ENCODE measurements around the gene COMMD1. TPM values are rescaled to one million over a fixed set of nuclear protein-coding genes. Genes with fewer than 3 reads are reported as not detected.
"Not testable (repeated sequence)": the region's sequence is repeated elsewhere in the genome, so short reads cannot be mapped to it uniquely, and the experiment has no call there.

Gene COMMD1
- total and polyA plus RNA-seq, 4 donors = 43.1 to 73.0 (median 57.2) TPM

DNA sequence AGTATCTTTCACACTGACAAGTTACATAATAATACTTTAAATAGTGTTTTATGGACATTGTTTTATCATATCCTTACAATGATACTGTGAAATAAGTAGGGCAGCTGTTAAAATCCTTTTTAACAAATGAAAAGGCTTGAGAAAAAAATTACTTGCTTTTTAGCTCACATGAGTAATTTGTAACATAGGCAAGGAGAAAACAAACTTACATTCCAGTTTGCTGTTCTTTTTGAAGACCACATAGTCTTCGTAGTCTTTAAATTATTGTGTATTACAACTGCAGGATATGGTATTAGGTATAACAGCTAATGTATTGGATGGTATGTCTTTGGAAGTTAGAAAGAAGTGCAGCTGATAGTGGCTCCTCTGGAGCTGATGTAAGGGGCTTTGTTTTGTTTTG, 130.8 kb downstream of the COMMD1 start:
- no CpG with 5 or more reads among the region's 1 CpG for WGBS (ENCODE audit: insufficient coverage)

DNA sequence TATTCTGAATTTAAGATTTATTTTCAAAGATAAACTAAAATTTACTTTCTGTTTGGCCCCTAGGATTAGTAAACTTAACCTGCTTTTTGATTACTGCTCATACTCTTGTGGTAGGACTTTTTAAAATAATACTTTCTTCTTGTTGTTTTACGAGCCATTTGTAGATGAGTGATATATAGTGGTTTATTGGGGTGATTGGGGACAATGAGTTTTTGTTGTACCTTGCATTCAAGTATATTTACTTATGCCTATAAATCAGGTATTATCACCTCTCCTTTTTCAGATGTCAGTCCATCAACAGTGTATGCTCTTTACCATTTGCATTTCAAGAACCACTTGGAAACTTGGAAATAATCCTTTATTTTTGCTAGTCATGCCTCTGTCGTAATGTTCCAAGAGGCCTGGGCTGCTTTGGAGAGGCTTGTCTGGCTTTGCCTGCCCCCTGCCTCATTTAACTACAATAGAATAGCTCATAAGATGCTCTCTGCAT, 131.3 kb downstream of the COMMD1 start:
- Histone ChIP-seq H3K9me3 (ENCODE audit: control insufficient read depth, insufficient read depth, low read length) (no peaks in the 10 kb centered on the region), H3K27me3 (ENCODE audit: control insufficient read depth, insufficient read depth, low read length) (no peaks in the 10 kb centered on the region), H3K27ac (ENCODE audit: low read depth, low read length) (no peak overlapping the region), H3K4me1 (ENCODE audit: control insufficient read depth, insufficient read depth, low read length) (no peaks in the 10 kb centered on the region), H3K36me3 (ENCODE audit: control insufficient read depth, insufficient read depth, low read length) (no peaks in the 10 kb centered on the region), H3K4me3 (ENCODE audit: low read depth, low read length) (no peak overlapping the region)
- no peak for DNase-seq (ENCODE audit: low read depth in 4 of 6, low spot score in 6 of 6)
- no CpG with 5 or more reads among the region's 2 CpGs for WGBS (ENCODE audit: insufficient coverage)

More for the DNA sequence above, 130.8 kb downstream of the COMMD1 start:
- no peaks in the 10 kb centered on the region for H3K4me1 ChIP-seq (ENCODE audit: control insufficient read depth, insufficient read depth, low read length)
- DNase-seq (ENCODE audit: low read depth in 4 of 6, low spot score in 6 of 6) = no peak
- H3K27ac ChIP-seq (ENCODE audit: low read depth, low read length) = no peak overlapping the region
- H3K4me3 ChIP-seq (ENCODE audit: low read depth, low read length) = no peak overlapping the region
- H3K27me3 ChIP-seq (ENCODE audit: control insufficient read depth, insufficient read depth, low read length) = no peaks in the 10 kb centered on the region
- H3K36me3 ChIP-seq (ENCODE audit: control insufficient read depth, insufficient read depth, low read length) = no peaks in the 10 kb centered on the region
- H3K9me3 ChIP-seq (ENCODE audit: control insufficient read depth, insufficient read depth, low read length) = no peaks in the 10 kb centered on the region

DNA sequence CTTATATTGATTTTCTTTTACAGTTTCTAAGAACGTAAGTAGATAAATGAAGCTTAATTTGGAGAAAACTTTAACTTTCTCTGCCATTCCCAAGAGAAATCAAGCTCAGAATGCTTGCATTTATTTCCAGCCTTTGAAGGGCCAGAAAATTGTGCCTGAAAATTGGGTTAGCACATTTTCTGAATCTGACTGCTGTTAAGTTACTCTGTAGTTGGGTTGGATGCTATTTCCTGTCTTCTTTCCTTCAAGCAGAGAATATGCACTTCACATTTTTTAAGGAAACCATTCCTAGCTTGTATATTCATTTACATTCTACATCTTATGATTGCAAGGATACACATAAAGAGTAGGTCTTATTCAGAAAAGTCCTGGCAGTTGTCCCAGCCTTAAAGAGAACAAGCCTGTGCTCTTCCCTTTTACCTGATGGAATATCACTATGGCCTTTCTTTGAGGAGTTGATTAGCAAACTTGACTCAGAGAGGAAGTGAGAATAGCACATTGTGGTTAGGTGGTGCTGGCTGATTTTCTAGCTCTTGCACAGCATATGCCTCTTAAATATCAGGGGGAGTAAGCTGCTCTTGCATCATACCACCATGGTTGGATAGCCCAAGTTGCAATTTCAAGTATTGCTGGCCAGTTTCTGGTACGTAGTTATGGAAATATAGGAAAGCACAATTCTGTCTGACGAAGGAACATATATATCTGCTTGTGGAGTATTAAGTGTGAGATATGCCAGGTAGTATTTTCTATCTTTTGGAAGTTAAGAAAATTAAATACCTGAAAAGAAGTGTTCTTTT, 133.7 kb downstream of the COMMD1 start:
- no peak overlapping the region for H3K4me3 ChIP-seq (ENCODE audit: low read depth, low read length)
- peak in 1 of 6 donors; percentile 70 for DNase-seq (ENCODE audit: low read depth in 4 of 6, low spot score in 6 of 6)
- no peaks in the 10 kb centered on the region for H3K27me3 ChIP-seq (ENCODE audit: control insufficient read depth, insufficient read depth, low read length)
- H3K9me3 ChIP-seq (ENCODE audit: control insufficient read depth, insufficient read depth, low read length) = no peaks in the 10 kb centered on the region
- no CpG with 5 or more reads among the region's 3 CpGs for WGBS (ENCODE audit: insufficient coverage)
- no peaks in the 10 kb centered on the region for H3K36me3 ChIP-seq (ENCODE audit: control insufficient read depth, insufficient read depth, low read length)
- no peak overlapping the region for H3K27ac ChIP-seq (ENCODE audit: low read depth, low read length)
- no peaks in the 10 kb centered on the region for H3K4me1 ChIP-seq (ENCODE audit: control insufficient read depth, insufficient read depth, low read length)

DNA sequence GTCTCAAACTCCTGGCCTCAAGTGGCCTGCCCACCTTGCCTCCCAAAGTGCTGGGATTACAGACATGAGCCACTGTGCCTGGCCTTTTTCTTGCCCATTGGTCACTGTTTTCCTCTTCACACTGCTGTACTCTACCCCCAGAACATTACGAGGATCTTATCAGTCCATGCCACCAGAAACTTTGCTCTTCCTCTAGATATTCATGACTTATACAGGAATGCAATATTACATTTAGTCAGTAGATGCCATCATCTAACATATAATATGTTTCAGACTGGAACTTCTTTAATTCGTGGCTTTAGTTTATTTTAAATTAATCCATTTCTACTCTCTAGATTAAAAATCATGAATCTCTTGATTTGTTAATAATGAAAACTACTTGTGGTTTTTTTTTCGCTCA, 135.5 kb downstream of the COMMD1 start:
- WGBS (ENCODE audit: insufficient coverage) = no CpG with 5 or more reads among the region's 3 CpGs
- H3K9me3 ChIP-seq (ENCODE audit: control insufficient read depth, insufficient read depth, low read length) = no peaks in the 10 kb centered on the region

DNA sequence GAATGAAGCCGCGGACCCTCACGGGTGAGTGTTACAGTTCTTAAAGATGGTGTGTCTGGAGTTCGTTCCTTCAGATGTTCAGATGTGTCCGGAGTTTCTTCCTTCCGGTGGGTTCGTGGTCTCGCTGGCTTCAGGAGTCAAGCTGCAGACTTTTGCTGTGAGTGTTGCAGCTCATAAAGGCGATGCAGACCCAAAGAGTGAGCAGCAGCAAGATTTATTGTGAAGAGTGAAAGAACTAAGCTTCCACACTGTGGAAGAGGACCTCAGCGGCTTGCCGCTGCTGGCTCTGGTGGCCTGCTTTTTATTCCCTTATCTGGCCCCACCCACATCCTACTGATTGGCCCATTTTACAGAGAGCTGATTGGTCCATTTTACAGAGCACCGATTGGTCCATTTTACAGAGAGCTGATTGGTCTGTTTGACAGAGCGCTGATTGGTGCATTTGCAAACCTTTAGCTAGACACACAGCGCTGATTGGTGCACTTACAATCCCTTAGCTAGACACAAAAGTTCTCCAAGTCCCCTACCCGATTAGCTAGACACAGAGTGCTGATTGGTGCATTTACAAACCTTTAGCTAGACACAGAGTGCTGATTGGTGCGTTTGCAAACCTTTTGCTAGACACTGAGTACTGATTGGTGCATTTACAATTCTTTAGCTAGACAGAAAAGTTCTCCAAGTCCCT, 136.4 kb downstream of the COMMD1 start:
- 97% methylated on average over 14 of the region's 16 CpGs for WGBS (ENCODE audit: insufficient coverage)
- not testable (repeated sequence) for H3K36me3 ChIP-seq (ENCODE audit: control insufficient read depth, insufficient read depth, low read length); H3K9me3 ChIP-seq (ENCODE audit: control insufficient read depth, insufficient read depth, low read length); H3K4me3 ChIP-seq (ENCODE audit: low read depth, low read length); DNase-seq (ENCODE audit: low read depth in 4 of 6, low spot score in 6 of 6); H3K27ac ChIP-seq (ENCODE audit: low read depth, low read length); H3K27me3 ChIP-seq (ENCODE audit: control insufficient read depth, insufficient read depth, low read length); H3K4me1 ChIP-seq (ENCODE audit: control insufficient read depth, insufficient read depth, low read length)

More for the DNA sequence above, 135.5 kb downstream of the COMMD1 start:
- no peak for DNase-seq (ENCODE audit: low read depth in 4 of 6, low spot score in 6 of 6)
- no peaks in the 10 kb centered on the region for H3K36me3 ChIP-seq (ENCODE audit: control insufficient read depth, insufficient read depth, low read length)
- H3K27ac ChIP-seq (ENCODE audit: low read depth, low read length) = no peak overlapping the region
- H3K4me1 ChIP-seq (ENCODE audit: control insufficient read depth, insufficient read depth, low read length) = no peaks in the 10 kb centered on the region
- no peak overlapping the region for H3K4me3 ChIP-seq (ENCODE audit: low read depth, low read length)
- no peaks in the 10 kb centered on the region for H3K27me3 ChIP-seq (ENCODE audit: control insufficient read depth, insufficient read depth, low read length)

DNA sequence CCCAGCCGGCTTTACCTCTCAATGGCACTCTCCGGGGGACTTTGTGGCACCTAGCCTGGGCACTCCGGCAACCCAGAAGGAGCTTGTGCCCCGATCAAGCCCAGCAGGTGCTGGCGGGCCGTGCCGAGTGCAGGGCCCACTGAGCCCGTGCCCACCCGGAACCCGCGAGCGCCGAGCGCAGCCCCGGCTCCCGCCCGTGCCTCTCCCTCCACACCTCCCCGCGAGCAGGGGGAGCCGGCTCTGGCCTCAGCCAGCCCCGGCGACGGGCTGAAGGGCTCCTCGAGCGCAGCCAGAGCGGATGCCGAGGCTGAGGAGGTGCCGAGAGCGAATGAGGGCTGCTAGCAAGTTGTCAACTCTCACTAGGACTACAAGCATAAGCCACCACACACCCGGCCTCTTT, 136.9 kb downstream of the COMMD1 start:
- no peak for DNase-seq (ENCODE audit: low read depth in 4 of 6, low spot score in 6 of 6)
- WGBS (ENCODE audit: insufficient coverage) = 100% methylated on average over 18 of the region's 30 CpGs

DNA sequence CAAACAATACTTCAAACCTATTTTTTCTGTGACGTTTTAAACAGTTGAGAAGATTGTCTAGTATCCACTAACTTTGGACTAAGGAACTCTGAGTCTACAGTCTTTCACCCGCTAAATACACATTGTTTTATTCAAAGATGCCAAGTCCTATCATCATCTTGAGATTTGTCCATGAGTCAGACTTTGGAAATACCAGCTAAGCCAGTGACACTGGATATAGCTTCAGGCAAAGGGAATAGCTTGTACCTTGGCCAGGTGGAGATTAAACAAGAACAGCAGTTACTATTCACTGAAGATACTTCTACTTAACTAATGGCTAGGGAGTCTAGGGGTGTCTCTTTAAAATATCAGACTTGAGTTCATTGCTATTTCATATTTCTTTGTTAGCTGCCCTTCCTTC, 137.5 kb downstream of the COMMD1 start:
- no peak for DNase-seq (ENCODE audit: low read depth in 4 of 6, low spot score in 6 of 6)
- Histone ChIP-seq H3K4me1 (ENCODE audit: control insufficient read depth, insufficient read depth, low read length) (no peaks in the 10 kb centered on the region), H3K27ac (ENCODE audit: low read depth, low read length) (no peak overlapping the region), H3K36me3 (ENCODE audit: control insufficient read depth, insufficient read depth, low read length) (no peaks in the 10 kb centered on the region), H3K9me3 (ENCODE audit: control insufficient read depth, insufficient read depth, low read length) (no peaks in the 10 kb centered on the region), H3K4me3 (ENCODE audit: low read depth, low read length) (no peak overlapping the region), H3K27me3 (ENCODE audit: control insufficient read depth, insufficient read depth, low read length) (no peaks in the 10 kb centered on the region)
- 100% methylated on average over 1 of the region's 2 CpGs for WGBS (ENCODE audit: insufficient coverage)

More for the DNA sequence above, 136.9 kb downstream of the COMMD1 start:
- Histone ChIP-seq H3K27me3 (ENCODE audit: control insufficient read depth, insufficient read depth, low read length) (no peaks in the 10 kb centered on the region), H3K36me3 (ENCODE audit: control insufficient read depth, insufficient read depth, low read length) (no peaks in the 10 kb centered on the region), H3K9me3 (ENCODE audit: control insufficient read depth, insufficient read depth, low read length) (no peaks in the 10 kb centered on the region), H3K4me1 (ENCODE audit: control insufficient read depth, insufficient read depth, low read length) (no peaks in the 10 kb centered on the region), H3K4me3 (ENCODE audit: low read depth, low read length) (no peak overlapping the region), H3K27ac (ENCODE audit: low read depth, low read length) (no peak overlapping the region)

DNA sequence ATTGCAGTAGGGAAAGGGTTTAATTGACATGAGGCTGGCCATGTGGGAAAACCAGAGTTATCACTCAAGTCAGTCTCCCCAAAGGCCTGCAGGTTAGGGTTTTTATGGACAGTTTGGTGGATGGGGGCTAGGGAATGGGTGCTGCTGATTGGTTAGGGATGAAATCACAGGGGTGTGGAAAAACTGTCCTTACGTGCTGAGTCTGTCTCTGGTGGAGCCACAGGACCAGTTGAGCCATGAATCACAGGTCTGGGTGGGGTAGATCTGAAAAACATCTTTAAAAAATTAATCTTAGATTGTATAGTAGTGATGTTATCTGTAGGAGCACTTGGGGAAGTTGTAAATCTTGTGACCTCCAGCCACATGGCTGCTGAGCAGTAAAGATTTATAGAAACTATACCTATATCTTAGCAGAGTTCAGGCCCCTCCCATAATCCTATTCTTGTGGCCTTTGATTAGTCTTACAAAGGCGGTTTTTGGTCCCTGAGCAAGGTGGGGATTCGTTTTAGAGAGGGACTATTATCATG, 139.6 kb downstream of the COMMD1 start:
- no peaks in the 10 kb centered on the region for H3K9me3 ChIP-seq (ENCODE audit: control insufficient read depth, insufficient read depth, low read length)
- H3K4me1 ChIP-seq (ENCODE audit: control insufficient read depth, insufficient read depth, low read length) = no peaks in the 10 kb centered on the region
- no peaks in the 10 kb centered on the region for H3K36me3 ChIP-seq (ENCODE audit: control insufficient read depth, insufficient read depth, low read length)
- H3K27me3 ChIP-seq (ENCODE audit: control insufficient read depth, insufficient read depth, low read length) = no peaks in the 10 kb centered on the region
- no peak overlapping the region for H3K27ac ChIP-seq (ENCODE audit: low read depth, low read length)
- no peak overlapping the region for H3K4me3 ChIP-seq (ENCODE audit: low read depth, low read length)
- DNase-seq (ENCODE audit: low read depth in 4 of 6, low spot score in 6 of 6) = no peak
- WGBS (ENCODE audit: insufficient coverage) = 100% methylated on average over 1 of the region's 3 CpGs

DNA sequence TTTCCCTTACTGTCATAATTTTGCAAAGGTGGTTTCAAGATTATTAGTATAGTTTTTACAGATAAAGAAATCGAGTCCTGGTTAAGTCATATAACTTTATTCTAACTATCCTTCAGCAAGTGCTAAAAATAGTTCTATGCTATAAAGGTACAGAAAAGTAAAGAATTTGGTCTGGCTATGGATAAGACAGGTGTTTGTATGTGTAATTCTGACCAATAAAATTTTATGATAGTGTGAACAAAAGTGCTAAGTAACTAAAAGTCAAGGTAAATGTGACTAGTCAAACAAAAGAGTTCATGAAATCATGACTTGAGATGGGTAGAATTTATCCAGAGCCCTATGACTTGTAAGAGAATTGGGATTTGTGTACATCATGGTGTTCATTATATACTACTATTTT, 140.7 kb downstream of the COMMD1 start:
- H3K4me1 ChIP-seq (ENCODE audit: control insufficient read depth, insufficient read depth, low read length) = no peaks in the 10 kb centered on the region
- H3K27me3 ChIP-seq (ENCODE audit: control insufficient read depth, insufficient read depth, low read length) = no peaks in the 10 kb centered on the region
- DNase-seq (ENCODE audit: low read depth in 4 of 6, low spot score in 6 of 6) = no peak
- no peak overlapping the region for H3K27ac ChIP-seq (ENCODE audit: low read depth, low read length)
- H3K36me3 ChIP-seq (ENCODE audit: control insufficient read depth, insufficient read depth, low read length) = no peaks in the 10 kb centered on the region
- WGBS (ENCODE audit: insufficient coverage) = no CpG with 5 or more reads among the region's 1 CpG
- H3K4me3 ChIP-seq (ENCODE audit: low read depth, low read length) = no peak overlapping the region
- H3K9me3 ChIP-seq (ENCODE audit: control insufficient read depth, insufficient read depth, low read length) = no peaks in the 10 kb centered on the region

Data from spinal cord (tissue), 10 donors.